HuH-7.5 (cell line): ENCODE data around the gene ROR2.

Source experiments
- DNase-seq: peaks from one replicate; pipeline ENCODE4 v3.0.0; 2011; ENCODE audit warnings: low spot score

The ROR2 gene

GRCh38 chr9:91900055-91900796, 49.8 kb downstream of the ROR2 start:
- no peak for DNase-seq

GRCh38 chr9:91899594-91899993, 50.4 kb downstream of the ROR2 start:
- DNase-seq: no peak

- no peak for DNase-seq
Measured at GRCh38 chr9:91899219-91899563, 50.8 kb downstream of the ROR2 start.

GRCh38 chr9:91898451-91899218, 51.4 kb downstream of the ROR2 start:
- no peak for DNase-seq

- no peak for DNase-seq
Measured at GRCh38 chr9:91897201-91897600, 52.8 kb downstream of the ROR2 start.

GRCh38 chr9:91896513-91897121, 53.4 kb downstream of the ROR2 start:
- DNase-seq: no peak

GRCh38 chr9:91896097-91896496, 53.9 kb downstream of the ROR2 start:
- no peak for DNase-seq

GRCh38 chr9:91894536-91894935, 55.5 kb downstream of the ROR2 start:
- no peak for DNase-seq

GRCh38 chr9:91894023-91894422, 56.0 kb downstream of the ROR2 start:
- no peak for DNase-seq

GRCh38 chr9:91891915-91892314, 58.1 kb downstream of the ROR2 start:
- DNase-seq: no peak

GRCh38 chr9:91890662-91891061, 59.4 kb downstream of the ROR2 start:
- DNase-seq: no peak

GRCh38 chr9:91889161-91889911, 60.7 kb downstream of the ROR2 start:
- DNase-seq: no peak

GRCh38 chr9:91886414-91887076, 63.5 kb downstream of the ROR2 start:
- DNase-seq: no peak

- DNase-seq: no peak
Measured at GRCh38 chr9:91885746-91886413, 64.1 kb downstream of the ROR2 start.

GRCh38 chr9:91884696-91885687, 65.0 kb downstream of the ROR2 start:
- DNase-seq: no peak

- DNase-seq: no peak
Measured at GRCh38 chr9:91884153-91884552, 65.9 kb downstream of the ROR2 start.

GRCh38 chr9:91883503-91883902, 66.5 kb downstream of the ROR2 start:
- no peak for DNase-seq

- no peak for DNase-seq
Measured at GRCh38 chr9:91882627-91883026, 67.4 kb downstream of the ROR2 start.

GRCh38 chr9:91880378-91880972, 69.6 kb downstream of the ROR2 start:
- DNase-seq: no peak

- no peak for DNase-seq
Measured at GRCh38 chr9:91879231-91879630, 70.8 kb downstream of the ROR2 start.
